HG02943 (cell line): ENCODE data around the gene ARL15.

Source experiments
- ATAC-seq: cut with Tn5 transposase; IDR thresholded peaks from one replicate; pipeline ENCODE4 v1.9.1; 2021; ENCODE audit warnings: mild to moderate bottlenecking, low read depth, moderate library complexity; ENCODE audit not compliant: unreplicated experiment

Gene ARL15

GRCh38 chr5:53962306-53962705 lies 348.1 kb downstream of the ARL15 start:
- ATAC-seq: no peak

- ATAC-seq: no peak
These were observed 353.7 kb downstream of the ARL15 start for GRCh38 chr5:53956632-53957031.

DNA sequence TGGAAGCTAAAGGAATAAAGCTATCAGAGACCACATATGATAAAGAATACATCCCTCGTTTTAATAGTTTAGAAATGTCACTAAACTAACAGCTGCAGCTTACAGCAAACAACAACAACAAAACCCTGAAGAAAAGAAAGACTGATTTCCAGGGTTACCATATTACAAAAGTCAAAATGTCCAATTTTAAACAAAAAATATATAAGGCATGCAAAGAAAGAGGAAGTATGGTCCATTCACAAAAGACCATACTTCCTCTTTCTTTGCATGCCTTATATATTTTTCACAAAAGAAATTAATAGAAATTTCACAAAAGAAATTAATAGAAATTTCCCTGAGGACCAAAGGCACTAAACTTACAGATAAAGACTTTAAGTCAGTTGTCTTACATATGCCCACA lies 354.2 kb downstream of the ARL15 start:
- ATAC-seq: no peak

GRCh38 chr5:53950621-53951020 lies 359.8 kb downstream of the ARL15 start:
- ATAC-seq: no peak

DNA sequence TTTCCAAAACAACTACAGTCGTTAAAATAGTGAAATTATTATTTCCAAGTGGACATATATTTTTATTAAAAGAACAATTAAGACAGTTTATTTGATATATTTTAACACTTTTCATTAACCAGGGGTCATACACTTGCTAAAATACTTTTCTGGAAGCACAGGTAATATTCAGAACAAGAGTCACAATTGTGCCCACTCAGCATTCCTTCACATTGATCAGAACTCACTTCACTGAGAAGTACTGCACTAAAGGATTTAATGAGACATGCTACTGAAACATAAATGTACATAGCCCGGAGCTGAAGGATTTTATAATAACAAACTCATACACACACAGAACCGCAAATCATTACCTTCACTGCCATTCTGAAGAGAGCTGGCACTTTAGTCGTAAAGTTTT lies 361.8 kb downstream of the ARL15 start:
- no peak for ATAC-seq

GRCh38 chr5:53946405-53947100 lies 363.8 kb downstream of the ARL15 start:
- ATAC-seq: no peak

DNA sequence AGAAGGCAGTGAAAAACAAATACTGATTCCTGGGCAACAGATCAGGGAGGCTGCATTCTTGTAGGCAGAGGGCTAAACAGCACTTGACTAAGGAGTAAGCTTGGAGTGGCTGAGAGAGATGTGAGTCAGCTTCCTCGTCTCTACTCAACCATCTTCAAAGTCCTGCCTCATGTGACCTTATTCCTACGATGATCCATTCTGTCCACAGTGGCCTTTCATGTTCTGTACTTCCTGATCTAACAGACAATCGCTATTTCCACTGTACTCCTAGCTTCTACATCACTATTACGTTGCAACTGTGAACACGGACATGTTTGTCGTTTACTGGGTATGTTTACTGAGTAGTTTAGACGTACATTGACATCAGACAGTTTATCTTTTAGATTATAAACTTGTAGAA lies 365.4 kb downstream of the ARL15 start:
- no peak for ATAC-seq

GRCh38 chr5:53943938-53944337 lies 366.4 kb downstream of the ARL15 start:
- no peak for ATAC-seq

GRCh38 chr5:53942724-53943123 lies 367.6 kb downstream of the ARL15 start:
- no peak for ATAC-seq

DNA sequence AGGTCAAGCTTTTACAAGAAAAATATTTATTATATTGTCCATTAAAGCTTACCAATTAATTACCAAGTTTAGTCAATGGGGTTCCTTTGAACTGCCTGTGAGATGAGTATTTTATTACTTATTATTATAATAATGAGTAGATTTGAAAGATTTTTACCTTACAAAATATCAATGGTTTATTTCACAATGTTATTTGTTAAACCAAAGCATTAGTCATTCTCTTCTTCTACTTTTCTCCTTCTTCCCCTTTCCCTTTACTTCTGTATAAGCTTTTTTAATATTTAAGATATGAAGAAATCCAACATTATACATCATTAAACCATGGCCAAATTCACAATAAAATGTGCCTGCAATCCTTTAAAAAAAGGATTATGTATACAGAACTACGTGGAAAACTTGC lies 369.5 kb downstream of the ARL15 start:
- no peak for ATAC-seq

DNA sequence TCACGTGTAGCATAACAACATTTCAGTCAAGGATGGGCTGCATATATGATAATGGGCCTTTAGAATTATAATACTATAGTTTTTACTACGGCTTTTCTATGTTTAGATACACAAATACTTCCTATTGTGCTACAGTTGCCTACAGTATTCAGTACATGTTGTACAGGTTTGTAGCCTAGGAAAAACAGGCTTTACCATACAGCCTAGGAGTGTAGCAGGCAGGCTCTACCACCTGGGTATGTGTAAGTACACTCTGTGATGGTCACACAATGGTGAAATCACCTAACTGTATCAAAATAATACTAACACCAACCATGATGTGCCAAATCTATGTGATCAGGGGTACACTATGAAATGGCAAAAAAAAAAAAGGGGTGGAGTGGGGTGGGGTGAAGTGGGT lies 372.9 kb downstream of the ARL15 start:
- ATAC-seq: no peak

DNA sequence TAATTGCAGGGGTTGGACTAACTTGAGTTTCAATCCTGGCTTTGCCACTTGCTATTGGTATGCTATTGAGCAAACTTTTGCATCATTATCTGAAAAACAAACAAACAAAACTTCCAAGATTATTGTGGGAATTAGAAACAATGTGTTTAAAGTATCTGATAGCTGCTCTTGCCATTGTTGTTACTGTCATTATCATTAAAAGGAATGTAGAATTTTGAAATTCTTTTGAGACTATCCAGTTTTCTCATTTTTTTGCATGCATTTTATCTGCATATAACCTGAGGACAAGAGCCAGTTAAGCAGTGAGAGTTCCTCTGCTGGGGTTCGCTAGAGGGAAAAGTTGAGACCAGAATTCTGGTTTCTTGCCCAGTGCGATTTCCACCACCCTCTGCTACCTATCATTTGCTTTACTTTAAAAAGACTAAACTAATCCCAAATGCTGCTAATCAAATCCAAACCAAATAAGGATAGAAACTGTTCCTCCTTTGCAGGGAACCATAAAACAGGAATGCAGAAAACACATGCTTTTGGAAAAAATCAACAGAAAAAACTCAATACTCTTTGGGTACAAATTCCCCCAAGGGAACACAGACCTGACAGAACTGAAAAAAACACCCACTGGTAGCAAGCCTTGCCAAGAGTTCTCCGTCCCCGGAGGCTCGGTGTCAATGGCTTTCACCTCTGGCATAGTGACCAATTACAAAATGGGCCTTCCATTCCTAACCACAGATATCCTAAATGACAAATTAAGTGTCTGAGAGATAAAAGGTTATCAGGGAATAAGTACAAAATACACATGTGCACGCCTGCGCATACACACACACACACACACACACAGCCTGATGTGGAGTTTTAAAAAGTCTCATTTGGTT lies 373.7 kb downstream of the ARL15 start:
- ATAC-seq: no peak

GRCh38 chr5:53934151-53934820 lies 376.1 kb downstream of the ARL15 start:
- ATAC-seq: no peak

- ATAC-seq: no peak
These were observed 378.0 kb downstream of the ARL15 start for GRCh38 chr5:53932351-53932750.

- ATAC-seq: no peak
These were observed 379.9 kb downstream of the ARL15 start for GRCh38 chr5:53930457-53930856.

- no peak for ATAC-seq
These were observed 380.8 kb downstream of the ARL15 start for GRCh38 chr5:53929570-53929969.

DNA sequence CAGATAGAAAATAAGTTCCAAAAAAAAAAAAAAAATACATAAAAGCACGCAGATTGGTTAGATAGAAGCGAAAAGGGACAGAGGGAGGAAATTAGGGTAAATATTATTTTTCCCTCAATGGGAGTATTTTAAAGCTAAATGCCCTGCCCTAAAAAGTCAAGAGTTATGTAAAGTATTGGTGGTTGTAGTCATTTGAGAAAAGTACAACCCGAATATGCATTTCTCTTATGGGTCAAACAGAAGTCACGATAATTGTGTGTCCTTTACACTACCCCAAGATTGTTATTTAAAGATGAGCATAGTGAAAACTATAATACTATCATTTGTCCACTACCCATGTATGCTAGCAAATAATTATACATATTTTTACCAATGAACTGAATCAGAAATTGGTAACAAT lies 381.2 kb downstream of the ARL15 start:
- ATAC-seq: no peak

DNA sequence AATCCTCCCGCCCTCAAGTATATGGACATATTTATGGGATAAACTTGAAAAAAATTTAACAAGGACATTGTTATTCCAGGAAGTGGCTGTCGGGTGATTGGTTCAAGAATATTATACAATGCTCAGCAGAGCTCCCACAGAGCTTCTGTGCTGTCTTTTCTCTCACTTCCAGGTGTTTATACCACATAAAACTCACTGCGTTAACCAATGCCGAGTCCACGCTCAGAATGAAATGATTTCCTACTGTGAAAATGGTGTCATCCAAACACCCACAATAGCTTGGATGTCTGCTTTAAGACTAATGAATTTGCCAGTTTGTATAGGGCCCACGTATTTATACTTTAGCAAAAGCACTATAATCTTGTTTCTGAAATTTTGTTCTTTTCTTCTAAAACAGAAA lies 381.7 kb downstream of the ARL15 start:
- ATAC-seq: no peak

DNA sequence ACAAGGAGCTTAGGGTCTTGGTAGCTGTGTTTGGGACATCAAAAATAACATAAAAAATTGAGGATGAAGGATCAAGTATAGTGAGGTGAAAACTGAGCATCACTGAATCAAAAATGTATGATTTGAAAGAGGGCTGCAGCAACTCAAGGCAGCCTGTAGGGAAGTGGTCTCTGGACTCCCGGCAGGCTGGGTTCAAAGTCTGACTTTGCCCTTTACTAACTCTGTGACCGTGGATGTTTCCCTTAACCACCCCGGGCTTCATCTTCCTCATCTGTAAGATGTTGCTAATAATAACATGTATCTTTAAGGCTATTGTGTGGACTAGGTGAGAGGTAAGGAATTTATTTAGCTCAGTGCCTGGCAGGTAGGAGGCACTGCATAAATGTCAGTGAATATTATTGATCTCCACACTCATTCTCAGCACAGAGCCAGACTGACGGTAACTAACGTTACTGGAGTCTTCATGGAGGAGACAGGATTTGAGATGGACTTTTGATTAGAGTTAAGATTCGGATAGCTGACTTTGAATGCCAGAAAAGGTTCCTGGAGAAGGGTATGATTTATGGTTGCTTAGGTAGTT lies 382.6 kb downstream of the ARL15 start:
- no peak for ATAC-seq

DNA sequence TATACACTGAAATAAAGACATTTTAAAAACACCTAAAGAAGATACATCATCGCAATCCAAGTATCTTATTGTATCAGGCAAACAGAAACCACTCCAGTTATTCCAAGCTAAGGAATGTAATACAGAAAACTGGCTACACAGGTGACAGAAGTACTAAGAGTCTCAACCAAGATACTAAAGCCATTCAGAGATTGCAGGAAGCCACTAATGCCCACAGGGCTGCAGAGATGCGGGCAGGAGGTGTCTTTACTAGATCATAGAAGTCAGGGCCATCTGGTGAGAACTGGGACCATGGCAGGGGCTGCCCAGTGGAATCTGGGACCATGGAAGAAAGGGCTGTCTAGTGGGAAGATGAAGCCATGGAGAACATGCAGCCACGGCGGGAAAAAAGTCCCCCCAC lies 384.3 kb downstream of the ARL15 start:
- no peak for ATAC-seq

DNA sequence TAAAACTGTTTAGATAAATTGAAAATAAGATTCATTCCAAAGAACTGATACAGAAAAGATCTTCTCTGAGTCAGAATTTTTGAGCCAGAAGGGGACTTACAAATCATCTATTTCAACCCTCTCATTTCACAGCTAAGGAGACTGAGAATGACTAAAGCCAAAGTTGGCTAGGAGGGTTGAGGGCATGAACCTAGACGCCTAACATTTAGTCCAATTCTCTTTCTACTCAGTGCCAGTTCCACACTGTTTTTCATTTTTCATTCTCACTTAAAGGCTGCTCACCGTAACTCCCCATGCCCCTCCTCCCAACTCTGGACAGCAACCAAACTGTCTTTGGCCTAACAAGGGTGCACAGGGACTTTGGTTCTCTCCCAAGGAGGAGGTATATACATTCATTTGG lies 386.0 kb downstream of the ARL15 start:
- no peak for ATAC-seq
